IPS-NIHi7 (cell line): Measurements from ENCODE around the gene CABLES2.

ENCODE experiments used
- DNase-seq: peaks from one replicate; pipeline ENCODE4 v3.0.0; 2012; ENCODE audit warnings: mixed read lengths; ENCODE audit errors: extremely low spot score

Gene CABLES2

GRCh38 chr20:62361799-62362589 lies 45.1 kb downstream of the CABLES2 start:
- peak; percentile 84 for DNase-seq

GRCh38 chr20:62360854-62361798 lies 46.0 kb downstream of the CABLES2 start:
- no peak for DNase-seq

- DNase-seq = no peak
Measured at GRCh38 chr20:62359491-62360121, 47.5 kb downstream of the CABLES2 start.

- DNase-seq = no peak
Measured at GRCh38 chr20:62359043-62359490, 48.0 kb downstream of the CABLES2 start.

- DNase-seq = no peak
Measured at GRCh38 chr20:62358171-62359042, 48.7 kb downstream of the CABLES2 start.

GRCh38 chr20:62357681-62358080 lies 49.4 kb downstream of the CABLES2 start:
- DNase-seq = no peak

- DNase-seq = no peak
Measured at GRCh38 chr20:62357187-62357667, 49.9 kb downstream of the CABLES2 start.

GRCh38 chr20:62356589-62357186 lies 50.4 kb downstream of the CABLES2 start:
- no peak for DNase-seq

GRCh38 chr20:62355878-62356588 lies 51.1 kb downstream of the CABLES2 start:
- no peak for DNase-seq

- peak; percentile 60 for DNase-seq
Measured at GRCh38 chr20:62355516-62355877, 51.6 kb downstream of the CABLES2 start.

- DNase-seq = no peak
Measured at GRCh38 chr20:62354811-62355341, 52.2 kb downstream of the CABLES2 start.

- DNase-seq = no peak
Measured at GRCh38 chr20:62354031-62354808, 52.9 kb downstream of the CABLES2 start.

GRCh38 chr20:62353289-62354030 lies 53.6 kb downstream of the CABLES2 start:
- DNase-seq = no peak

GRCh38 chr20:62352402-62353288 lies 54.4 kb downstream of the CABLES2 start:
- no peak for DNase-seq

- no peak for DNase-seq
Measured at GRCh38 chr20:62351469-62352401, 55.4 kb downstream of the CABLES2 start.
